NB4 (cell line): ENCODE data around the gene MAML2.

Experiments used
- DNase-seq: peaks from one replicate; pipeline ENCODE4 v3.0.0; 2010; ENCODE audit warnings: low read depth
- H3K4me3 ChIP-seq: one replicate; pipeline ENCODE4 v1.5.1; 2011; ENCODE audit warnings: mild to moderate bottlenecking, low read depth, low read length, moderate library complexity
- MYC ChIP-seq: IDR thresholded peaks from 2 replicates; pipeline ENCODE4 v1.6.1; 2011; ENCODE audit warnings: low read depth, low read length
- POLR2A ChIP-seq: IDR thresholded peaks from 2 replicates; pipeline ENCODE4 v1.6.1; 2011; ENCODE audit warnings: mild to moderate bottlenecking; ENCODE audit not compliant: insufficient read length; ENCODE audit errors: extremely low read depth
- TF ChIP-seq, protein P1 (sequence below): IDR thresholded peaks from 2 replicates; pipeline ENCODE4 v1.6.1; 2011; ENCODE audit warnings: low read depth, low read length
- TF ChIP-seq, protein P2 (sequence below): IDR thresholded peaks from one replicate; pipeline ENCODE4 v1.5.1; 2012; ENCODE audit warnings: low read depth, low read length

MAML2 gene

GRCh38 chr11:96309016-96309642 is 33.9 kb downstream of the MAML2 start:
- no peak overlapping the region for H3K4me3 ChIP-seq
- DNase-seq: no peak
- TF ChIP-seq, protein P1, sequence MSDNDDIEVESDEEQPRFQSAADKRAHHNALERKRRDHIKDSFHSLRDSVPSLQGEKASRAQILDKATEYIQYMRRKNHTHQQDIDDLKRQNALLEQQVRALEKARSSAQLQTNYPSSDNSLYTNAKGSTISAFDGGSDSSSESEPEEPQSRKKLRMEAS: no peak
- TF ChIP-seq MYC: no peak

DNA sequence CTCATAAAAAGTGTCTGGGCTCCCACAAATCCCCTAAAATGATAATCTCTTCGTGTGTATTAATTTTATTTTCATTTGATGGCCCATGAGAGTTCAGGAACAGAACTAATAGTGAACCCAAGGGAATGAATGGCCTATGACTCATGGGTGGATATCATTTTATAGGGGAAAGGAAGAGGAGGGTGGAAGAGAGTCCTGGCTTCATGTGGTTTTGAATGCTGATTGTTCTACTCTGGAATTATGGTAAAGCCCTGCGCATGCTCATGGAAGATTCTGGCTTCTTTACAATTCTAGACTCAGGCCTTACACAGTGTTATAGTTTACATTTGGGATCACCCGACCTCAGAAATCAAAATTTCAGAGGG is 35.2 kb downstream of the MAML2 start:
- TF ChIP-seq POLR2A (no peak), MYC (no peak)
- TF ChIP-seq, protein P2, sequence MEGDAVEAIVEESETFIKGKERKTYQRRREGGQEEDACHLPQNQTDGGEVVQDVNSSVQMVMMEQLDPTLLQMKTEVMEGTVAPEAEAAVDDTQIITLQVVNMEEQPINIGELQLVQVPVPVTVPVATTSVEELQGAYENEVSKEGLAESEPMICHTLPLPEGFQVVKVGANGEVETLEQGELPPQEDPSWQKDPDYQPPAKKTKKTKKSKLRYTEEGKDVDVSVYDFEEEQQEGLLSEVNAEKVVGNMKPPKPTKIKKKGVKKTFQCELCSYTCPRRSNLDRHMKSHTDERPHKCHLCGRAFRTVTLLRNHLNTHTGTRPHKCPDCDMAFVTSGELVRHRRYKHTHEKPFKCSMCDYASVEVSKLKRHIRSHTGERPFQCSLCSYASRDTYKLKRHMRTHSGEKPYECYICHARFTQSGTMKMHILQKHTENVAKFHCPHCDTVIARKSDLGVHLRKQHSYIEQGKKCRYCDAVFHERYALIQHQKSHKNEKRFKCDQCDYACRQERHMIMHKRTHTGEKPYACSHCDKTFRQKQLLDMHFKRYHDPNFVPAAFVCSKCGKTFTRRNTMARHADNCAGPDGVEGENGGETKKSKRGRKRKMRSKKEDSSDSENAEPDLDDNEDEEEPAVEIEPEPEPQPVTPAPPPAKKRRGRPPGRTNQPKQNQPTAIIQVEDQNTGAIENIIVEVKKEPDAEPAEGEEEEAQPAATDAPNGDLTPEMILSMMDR: no peak
- TF ChIP-seq, protein P1: no peak
- DNase-seq: peak; percentile 25
- H3K4me3 ChIP-seq: no peak overlapping the region

GRCh38 chr11:96306933-96307775 is 35.8 kb downstream of the MAML2 start:
- DNase-seq: peak; percentile 19

DNA sequence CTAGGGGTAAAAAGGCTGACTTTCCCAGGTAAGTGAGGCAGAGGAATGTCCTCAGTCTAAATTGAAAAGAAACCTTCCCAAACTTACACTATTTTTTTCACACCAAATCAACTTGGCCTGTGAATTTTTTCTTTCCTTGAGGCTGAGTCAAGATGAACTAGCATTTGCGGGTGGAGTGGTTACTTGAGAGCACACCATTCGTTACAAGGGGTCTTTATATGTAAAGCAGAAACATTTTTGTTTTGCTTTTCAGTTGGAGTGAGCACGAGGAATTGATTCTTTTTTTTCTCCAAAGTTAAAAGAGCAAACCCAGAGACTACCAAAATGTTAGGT is 36.4 kb downstream of the MAML2 start:
- DNase-seq: no peak
- TF ChIP-seq MYC (no peak), POLR2A (no peak)
- TF ChIP-seq, protein P2: no peak
- TF ChIP-seq, protein P1: no peak
- no peak overlapping the region for H3K4me3 ChIP-seq

More at GRCh38 chr11:96306933-96307775, 35.8 kb downstream of the MAML2 start:
- TF ChIP-seq, protein P1: no peak
- TF ChIP-seq POLR2A (no peak), MYC (no peak)
- TF ChIP-seq, protein P2: no peak
- no peak overlapping the region for H3K4me3 ChIP-seq

DNA sequence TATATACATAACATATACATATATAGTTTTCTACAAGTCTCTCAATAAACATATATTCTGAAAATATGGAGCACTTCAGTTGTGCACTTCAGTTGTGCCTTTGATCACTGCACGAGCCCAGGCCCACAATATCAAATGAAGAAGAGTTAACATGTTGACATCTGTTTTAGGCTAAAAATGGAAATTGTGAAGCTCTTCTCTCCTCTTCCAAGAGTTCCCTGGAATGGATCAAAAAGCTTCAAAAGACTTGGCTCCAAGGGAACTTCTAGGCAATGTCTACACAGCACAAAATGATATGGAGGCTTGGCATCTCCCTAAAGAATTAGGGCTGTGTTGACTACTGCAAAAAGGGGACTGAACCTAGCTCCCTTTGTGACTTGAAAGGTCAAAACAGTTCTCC is 36.9 kb downstream of the MAML2 start:
- DNase-seq: no peak
- TF ChIP-seq, protein P2: no peak
- TF ChIP-seq, protein P1: no peak
- TF ChIP-seq MYC (no peak), POLR2A (no peak)
- H3K4me3 ChIP-seq: no peak overlapping the region

DNA sequence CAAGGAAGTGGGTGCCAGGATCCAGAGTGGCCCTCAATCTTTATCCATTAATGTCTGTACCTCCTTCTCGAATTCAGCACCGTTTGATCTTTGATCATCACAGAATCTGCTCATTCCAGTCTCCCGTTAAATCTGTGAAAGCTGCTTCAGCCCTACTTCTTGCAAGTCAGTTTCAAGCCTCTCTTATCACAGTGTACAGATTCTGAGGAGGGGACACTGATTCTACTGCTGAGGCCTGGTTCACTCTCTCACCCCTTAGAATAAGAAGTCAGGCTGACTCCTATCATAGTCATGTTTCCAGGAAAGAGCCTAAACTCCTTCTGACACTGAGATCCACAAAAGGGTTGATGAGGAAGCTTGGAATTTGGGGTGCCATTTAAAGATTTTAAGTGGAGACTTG is 39.0 kb downstream of the MAML2 start:
- DNase-seq: no peak
- no peak for TF ChIP-seq MYC
- H3K4me3 ChIP-seq: no peak overlapping the region
